Activated CD4-positive, alpha-beta T cell treated with anti-CD3 and anti-CD28 coated beads, Interleukin-10, Interleukin-2, amounts not matched to agents 100 ng/mL and 50 ng/mL, durations not matched to agents 16 hours and 8 hours (primary cell): ENCODE results near the gene HOXC4.
"Not testable (repeated sequence)": the region's sequence is repeated elsewhere in the genome, so short reads cannot be mapped to it uniquely, and the experiment has no call there.

ENCODE experiments used
- DNase-seq: peaks from one replicate; pipeline ENCODE4 v3.0.0-alpha.2; 2020

The HOXC4 gene

GRCh38 chr12:54060174-54060974 is 6.7 kb downstream of the HOXC4 start:
- DNase-seq: no peak

GRCh38 chr12:54060975-54061778 is 7.5 kb downstream of the HOXC4 start:
- DNase-seq: no peak

DNA sequence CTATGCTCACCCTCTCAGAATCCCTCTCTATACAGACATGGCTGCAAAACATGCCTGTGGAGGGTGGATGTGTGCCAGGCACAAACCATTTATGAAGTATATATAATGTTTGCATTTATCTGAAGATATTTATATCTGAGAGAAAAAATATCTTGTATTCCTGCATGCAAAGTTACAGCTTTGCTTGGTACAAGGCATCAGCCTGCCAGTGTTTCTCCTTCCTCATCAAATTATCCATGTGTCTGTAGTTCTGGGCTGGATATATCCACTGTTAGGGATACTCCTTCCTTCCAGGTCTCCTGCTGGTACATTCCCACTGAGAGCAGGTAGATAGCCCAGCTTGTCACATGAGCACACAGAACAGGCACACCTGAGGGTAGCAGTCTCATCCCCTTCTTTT is 12.0 kb downstream of the HOXC4 start:
- no peak for DNase-seq

GRCh38 chr12:54066408-54066807 is 12.8 kb downstream of the HOXC4 start:
- no peak for DNase-seq

DNA sequence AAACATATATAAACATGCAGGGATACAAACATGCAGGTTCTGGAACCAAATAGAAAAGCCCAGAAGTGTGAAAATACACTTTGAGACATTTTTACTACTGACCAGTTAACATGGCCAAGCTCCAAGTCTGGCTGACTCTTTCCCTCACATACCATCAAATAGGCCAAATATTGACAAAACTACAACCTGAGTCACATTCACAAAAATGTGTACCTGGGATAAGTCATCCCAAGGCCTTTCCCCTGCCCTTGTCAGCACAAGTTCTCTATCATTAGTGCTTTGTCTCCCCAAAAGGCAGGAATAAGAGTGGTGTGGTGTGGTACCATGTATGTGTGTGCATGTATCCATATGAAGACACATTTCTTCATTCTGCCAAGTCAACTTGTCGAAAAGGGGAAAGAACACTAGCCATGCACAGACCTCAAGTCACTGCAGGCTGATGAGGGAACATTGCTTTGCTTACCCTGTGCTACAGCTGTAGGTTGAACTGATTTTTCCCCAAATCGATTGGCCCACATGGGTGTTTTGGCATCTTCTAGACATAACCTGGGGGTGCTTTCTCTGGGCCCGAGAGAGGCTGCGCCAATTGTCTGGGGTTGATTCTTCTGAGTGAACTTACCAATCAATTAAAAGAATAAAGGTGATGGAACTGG is 14.9 kb downstream of the HOXC4 start:
- no peak for DNase-seq

DNA sequence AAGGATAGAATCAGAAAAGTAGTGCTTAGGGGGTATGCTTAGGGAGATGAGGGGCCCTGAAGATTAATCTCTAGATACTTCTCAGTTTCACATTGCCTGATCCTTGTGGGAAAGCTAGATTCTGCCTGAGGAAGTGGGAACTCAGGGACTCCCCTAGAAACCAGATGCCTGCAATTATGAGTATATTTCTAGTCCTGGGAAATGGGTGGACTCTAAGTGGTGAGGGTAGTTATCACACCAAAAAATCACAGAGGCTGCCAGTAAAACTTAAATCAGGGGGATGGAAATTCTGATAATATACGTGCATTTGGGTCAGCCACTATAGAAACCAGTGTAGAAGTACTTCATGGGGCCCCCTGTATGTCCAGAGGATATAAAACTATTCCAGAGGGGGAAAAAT is 18.3 kb downstream of the HOXC4 start:
- DNase-seq: no peak

- no peak for DNase-seq
Measured at GRCh38 chr12:54074308-54074707, 20.7 kb downstream of the HOXC4 start.

GRCh38 chr12:54075409-54075808 is 21.8 kb downstream of the HOXC4 start:
- no peak for DNase-seq

DNA sequence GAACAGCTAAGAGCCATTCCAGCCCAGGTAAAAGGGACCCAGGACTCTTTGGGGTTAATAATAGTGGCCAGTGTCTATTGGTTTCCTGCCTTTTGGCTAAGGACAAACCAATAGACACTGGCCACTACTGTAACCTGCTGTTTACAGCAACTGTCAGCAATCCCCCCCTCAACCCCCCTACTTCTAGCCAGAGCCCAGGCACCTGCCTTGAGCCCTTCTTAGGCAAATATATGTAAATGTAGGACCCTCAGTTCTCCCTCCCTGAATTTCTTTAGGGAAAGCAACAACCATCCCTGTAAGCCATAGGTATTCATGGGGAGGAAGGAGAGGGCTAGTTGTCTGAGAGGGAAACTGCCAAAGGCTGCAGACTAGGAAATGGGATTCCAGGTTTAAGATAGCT is 22.3 kb downstream of the HOXC4 start:
- no peak for DNase-seq

DNA sequence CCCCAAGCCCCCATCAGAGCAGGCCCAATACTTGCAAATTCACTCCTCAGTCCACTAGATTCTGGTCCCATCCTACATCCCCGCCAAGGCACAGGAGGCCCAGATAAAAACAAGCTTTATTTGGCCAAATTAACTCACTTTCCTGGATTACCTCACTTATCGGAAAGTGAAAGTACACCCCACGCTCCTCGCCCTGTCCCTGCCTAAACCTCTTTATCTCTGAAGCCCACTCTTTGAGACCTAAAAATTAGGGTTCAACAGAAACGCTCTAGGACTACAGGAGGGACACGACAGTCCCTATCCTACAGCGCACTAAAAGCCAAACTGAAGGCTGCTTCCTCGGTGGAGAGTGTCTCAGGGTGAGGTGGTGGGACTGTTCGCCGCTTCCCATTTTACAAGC is 24.2 kb downstream of the HOXC4 start:
- not testable (repeated sequence) for DNase-seq

DNA sequence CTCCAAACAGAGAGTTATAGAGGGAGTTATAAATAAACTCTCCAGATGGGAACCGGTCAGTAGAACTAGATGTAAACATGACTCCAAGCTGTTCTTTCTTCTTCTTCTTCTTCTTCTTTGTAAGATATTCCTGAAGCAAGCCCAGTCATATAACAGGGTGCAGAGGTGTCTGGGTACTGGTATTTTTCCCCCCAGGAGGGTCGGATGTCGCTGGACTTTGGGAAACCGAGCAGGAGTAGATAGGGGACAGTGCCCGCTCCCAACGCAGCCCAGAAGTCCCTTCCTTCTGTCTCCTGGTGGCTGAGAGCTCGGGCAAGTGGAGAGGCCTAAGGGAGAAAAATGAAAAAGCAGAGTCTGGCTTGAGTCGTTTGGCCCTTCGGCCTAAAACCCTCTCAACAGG is 25.5 kb downstream of the HOXC4 start:
- not testable (repeated sequence) for DNase-seq

- not testable (repeated sequence) for DNase-seq
Measured at GRCh38 chr12:54080008-54080924, 26.6 kb downstream of the HOXC4 start.

DNA sequence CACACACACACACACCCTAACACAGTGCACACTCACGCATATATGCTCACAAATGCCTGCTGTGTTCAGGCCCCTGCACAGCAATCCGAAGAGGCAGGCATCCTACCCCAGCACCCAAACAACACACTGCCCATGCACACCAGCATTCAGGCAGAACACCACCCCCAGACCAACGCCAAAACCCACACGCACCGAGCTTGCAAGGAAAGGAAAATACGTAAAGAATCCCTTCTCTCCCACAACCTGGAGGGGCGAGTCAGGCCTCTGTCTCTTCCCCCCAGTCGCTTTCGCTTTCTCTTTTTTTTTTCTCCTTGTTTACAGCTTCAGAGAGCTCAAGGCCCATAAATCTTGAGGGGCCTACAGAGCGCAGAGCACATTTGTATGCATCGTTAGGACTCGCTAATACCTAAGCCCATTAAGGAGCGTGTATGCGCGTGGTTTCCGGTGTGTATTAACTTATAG is 27.4 kb downstream of the HOXC4 start:
- not testable (repeated sequence) for DNase-seq

- DNase-seq: peak; percentile 9
Measured at GRCh38 chr12:54081581-54082396, 28.2 kb downstream of the HOXC4 start.

- peak; percentile 23 for DNase-seq
Measured at GRCh38 chr12:54082397-54082892, 28.8 kb downstream of the HOXC4 start.

DNA sequence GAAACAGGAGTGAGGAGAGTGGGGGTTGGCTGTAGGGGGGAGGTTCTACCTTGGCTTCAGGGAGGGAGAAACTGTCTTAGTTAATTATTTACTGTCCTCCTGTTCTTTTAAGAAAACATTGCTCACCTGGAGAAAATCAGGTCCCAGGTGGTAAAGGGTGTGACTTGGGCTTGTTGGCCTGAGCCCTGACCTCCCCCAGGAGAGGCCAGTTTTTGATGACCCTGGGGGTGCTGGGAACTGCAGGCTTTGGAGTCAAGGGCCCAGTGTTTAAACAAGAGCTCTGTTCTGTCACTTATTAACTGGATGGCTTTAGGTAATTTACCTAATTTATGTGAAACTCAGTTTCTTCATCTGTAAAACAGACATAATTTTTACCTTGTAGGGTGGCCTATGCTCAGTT is 34.4 kb downstream of the HOXC4 start:
- not testable (repeated sequence) for DNase-seq

DNA sequence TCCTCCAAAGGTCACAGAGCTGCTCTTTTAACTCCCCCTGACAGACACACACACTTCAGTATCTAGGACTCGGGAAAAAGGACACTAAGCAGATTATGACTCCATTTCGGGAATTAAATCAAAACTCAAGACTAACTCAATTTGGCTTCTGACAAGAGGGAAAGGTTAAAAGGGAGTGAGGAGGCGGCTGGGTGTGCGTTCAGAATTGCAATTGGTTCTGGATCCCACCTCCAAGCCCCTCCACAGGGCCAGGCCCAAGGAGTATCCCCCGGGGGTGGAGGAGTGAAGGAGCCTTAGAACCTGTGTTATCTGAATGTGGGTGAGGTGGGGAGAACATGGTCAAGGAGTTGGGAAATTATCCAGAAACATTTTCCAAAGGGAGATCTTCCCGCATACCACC is 35.8 kb downstream of the HOXC4 start:
- not testable (repeated sequence) for DNase-seq

- not testable (repeated sequence) for DNase-seq
Measured at GRCh38 chr12:54090312-54090711, 36.7 kb downstream of the HOXC4 start.

- not testable (repeated sequence) for DNase-seq
Measured at GRCh38 chr12:54092943-54093342, 39.3 kb downstream of the HOXC4 start.

- DNase-seq: not testable (repeated sequence)
Measured at GRCh38 chr12:54095928-54096327, 42.3 kb downstream of the HOXC4 start.

DNA sequence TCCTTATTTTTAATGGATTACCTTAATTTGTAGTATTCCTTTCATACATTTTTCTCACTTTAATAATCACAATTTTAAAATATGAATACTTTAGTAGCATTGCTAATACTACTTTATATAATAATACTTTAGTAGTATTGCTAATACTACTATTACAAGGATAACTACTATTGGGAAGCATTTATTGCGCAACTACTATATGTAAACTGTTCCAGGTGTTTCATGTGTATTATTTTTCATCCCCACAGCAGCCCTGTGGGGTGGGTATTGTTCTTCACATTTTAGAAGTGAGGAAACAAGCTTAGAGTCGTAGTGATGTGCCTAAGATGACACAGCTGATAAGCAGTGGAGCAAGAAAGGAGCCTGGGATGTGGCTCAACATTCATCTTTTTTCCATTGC is 45.0 kb downstream of the HOXC4 start:
- not testable (repeated sequence) for DNase-seq
